IMR-90 (cell line): ENCODE data around the gene FAM217A.

Experiments used
- CEBPB ChIP-seq: IDR thresholded peaks from 2 replicates; pipeline ENCODE4 v1.6.1; 2012; ENCODE audit warnings: low read depth, low read length, improper control_type of control experiment
- CTCF ChIP-seq: conservative IDR thresholded peaks from 2 replicates; pipeline ENCODE4 v1.5.1; 2012; ENCODE audit warnings: mild to moderate bottlenecking, low read depth, low read length, improper control_type of control experiment
- ELK1 ChIP-seq: fragments of 150-350 bp; IDR thresholded peaks from 2 replicates; pipeline ENCODE4 v1.6.1; 2016; ENCODE audit warnings: low read depth, mild to moderate bottlenecking, low read length, moderate library complexity, borderline replicate concordance
- FOS ChIP-seq: fragments of 150-350 bp; IDR thresholded peaks from 2 replicates; pipeline ENCODE4 v1.6.1; 2016; ENCODE audit warnings: low read depth, low read length
- POLR2A ChIP-seq: IDR thresholded peaks from 2 replicates; pipeline ENCODE4 v1.6.1; 2012; ENCODE audit warnings: mild to moderate bottlenecking, low read depth, low read length
- RFX5 ChIP-seq: IDR thresholded peaks from 2 replicates; pipeline ENCODE4 v1.8.0; 2012; ENCODE audit warnings: low read depth, mild to moderate bottlenecking, low read length, moderate library complexity
- USF2 ChIP-seq: fragments of 150-350 bp; IDR thresholded peaks from 2 replicates; pipeline ENCODE4 v1.6.1; 2017; ENCODE audit warnings: mild to moderate bottlenecking, antibody characterized with exemption, low read length, low read depth

- TF ChIP-seq USF2 = no peak
- TF ChIP-seq FOS = peak; percentile 80
- no peak for TF ChIP-seq CEBPB
- TF ChIP-seq CTCF = peak; percentile 29; the same call in 1 of the 2 replicates
- TF ChIP-seq RFX5 = no peak
- no peak for TF ChIP-seq ELK1
- no peak for TF ChIP-seq POLR2A
Observed at GRCh38 chr6:4059115-4059777, 19.7 kb downstream of the FAM217A start.
